Spleen (tissue), 7 donors: Measurements from ENCODE around the gene PSME1.

Experiments used
- CTCF ChIP-seq, 11 experiments: fragments of 200-600 bp in 7 of 11; fragments of 450-650 bp in 4 of 11; sonication (generic) in 4 of 11; IDR thresholded peaks in 8 of 11; conservative IDR thresholded peaks in 3 of 11; 1 replicate in 7 of 11; 2 replicates in 4 of 11; pipeline versions ENCODE4 v1.4.0 to v1.8.0; 2016 to 2021; ENCODE audit warnings: antibody characterized with exemption in 11 of 11, inconsistent platforms in 4 of 11, mild to moderate bottlenecking in 1 of 11
- POLR2AphosphoS5 ChIP-seq, 3 donors: sonication (generic); formaldehyde crosslinking; IDR thresholded peaks; one replicate each; pipeline ENCODE4 v1.5.1; 2017; ENCODE audit warnings: antibody characterized with exemption in 3 of 3
- donor health status: DM: no; HTN: no; CAD: no; lungs with moderate emphysema.
- donor health status: DM: no; HTN: no; CAD: no.
- donor health status: DM: no; HTN: no; CAD: no.

- TF ChIP-seq CTCF (IDR thresholded peaks at IDR 0.05 in 8 of 11, conservative IDR thresholded peaks at IDR 0.05 in 3 of 11) (peak in 1 of 11 experiments; percentile 4), POLR2AphosphoS5 (IDR thresholded peaks at IDR 0.05) (no peak)
Observed at GRCh38 chr14:24094841-24095270, 41.1 kb upstream of the PSME1 start.
